ENCODE data around the gene ZIC4.

Gene ZIC4

DNA sequence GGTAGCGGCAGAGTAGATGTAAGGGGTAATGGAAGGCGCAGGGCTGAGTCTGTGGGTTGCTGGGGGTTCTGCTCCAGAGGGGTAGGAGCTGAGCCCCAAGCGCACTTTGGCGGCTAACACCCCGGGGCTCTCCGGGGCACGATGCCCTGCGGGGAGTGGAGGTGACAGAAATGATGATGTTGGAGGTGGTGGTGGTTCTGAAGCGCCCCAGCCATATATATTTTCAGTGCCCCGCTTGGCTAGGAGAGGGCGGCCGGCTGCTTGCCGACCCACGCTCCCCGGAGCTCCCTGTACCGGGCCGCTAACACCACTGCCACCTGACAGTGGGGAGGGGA lies 9.7 kb downstream of the ZIC4 start:
- in situ Hi-C loops (cut with MboI; ENCODE audit: low pct_unique_long_range_greater_than_20kb, low sequenced_read_pairs, unreplicated experiment): no loop called here
- no peak for DNase-seq (ENCODE audit: low spot score)
- TF ChIP-seq, protein P1, sequence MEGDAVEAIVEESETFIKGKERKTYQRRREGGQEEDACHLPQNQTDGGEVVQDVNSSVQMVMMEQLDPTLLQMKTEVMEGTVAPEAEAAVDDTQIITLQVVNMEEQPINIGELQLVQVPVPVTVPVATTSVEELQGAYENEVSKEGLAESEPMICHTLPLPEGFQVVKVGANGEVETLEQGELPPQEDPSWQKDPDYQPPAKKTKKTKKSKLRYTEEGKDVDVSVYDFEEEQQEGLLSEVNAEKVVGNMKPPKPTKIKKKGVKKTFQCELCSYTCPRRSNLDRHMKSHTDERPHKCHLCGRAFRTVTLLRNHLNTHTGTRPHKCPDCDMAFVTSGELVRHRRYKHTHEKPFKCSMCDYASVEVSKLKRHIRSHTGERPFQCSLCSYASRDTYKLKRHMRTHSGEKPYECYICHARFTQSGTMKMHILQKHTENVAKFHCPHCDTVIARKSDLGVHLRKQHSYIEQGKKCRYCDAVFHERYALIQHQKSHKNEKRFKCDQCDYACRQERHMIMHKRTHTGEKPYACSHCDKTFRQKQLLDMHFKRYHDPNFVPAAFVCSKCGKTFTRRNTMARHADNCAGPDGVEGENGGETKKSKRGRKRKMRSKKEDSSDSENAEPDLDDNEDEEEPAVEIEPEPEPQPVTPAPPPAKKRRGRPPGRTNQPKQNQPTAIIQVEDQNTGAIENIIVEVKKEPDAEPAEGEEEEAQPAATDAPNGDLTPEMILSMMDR (IDR thresholded peaks at IDR 0.05; ENCODE audit: extremely low read depth, insufficient read depth, missing control alignments): no peak

DNA sequence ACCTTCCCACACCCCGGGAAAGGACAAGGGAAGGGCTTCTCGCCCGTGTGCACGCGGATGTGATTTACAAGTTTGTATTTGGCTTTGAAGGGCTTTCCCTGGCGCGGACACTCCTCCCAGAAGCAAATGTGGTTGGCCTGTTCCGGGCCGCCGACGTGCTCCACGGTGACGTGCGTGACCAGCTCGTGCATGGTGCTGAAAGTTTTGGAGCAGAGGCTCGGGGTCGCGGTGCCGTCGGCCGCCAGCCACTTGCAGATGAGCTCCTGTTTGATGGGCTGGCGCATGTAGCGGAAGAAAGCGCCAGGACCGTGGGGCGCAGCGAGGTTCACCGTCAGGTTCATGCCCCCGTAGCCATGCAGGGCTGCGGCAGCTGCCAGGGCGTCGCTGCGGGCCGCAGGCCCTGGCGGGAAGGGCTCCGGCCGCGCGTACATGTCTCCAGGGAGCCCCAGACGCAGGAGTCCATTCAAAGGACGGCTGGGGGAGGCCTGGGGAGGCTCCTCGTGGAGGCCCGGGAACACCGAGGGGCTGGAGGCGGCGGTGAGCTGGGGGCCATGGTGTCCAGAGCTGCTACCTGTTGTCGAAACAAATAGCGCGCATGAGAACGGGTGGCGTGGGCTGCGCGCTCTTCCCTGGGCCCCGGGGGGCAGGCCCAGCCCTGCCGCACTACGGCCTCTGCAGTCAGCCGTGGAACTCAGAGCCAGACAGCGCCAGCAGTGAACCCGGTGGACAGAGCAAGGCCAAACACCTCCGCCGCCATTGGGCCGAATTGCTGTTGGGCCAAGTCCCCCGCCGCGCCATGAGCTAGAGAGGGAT lies 10.2 kb downstream of the ZIC4 start:
- DNase-seq (ENCODE audit: low spot score): no peak
- TF ChIP-seq, protein P1 (IDR thresholded peaks at IDR 0.05; ENCODE audit: extremely low read depth, insufficient read depth, missing control alignments): no peak
- in situ Hi-C loops (cut with MboI; ENCODE audit: low pct_unique_long_range_greater_than_20kb, low sequenced_read_pairs, unreplicated experiment): no loop called here

DNA sequence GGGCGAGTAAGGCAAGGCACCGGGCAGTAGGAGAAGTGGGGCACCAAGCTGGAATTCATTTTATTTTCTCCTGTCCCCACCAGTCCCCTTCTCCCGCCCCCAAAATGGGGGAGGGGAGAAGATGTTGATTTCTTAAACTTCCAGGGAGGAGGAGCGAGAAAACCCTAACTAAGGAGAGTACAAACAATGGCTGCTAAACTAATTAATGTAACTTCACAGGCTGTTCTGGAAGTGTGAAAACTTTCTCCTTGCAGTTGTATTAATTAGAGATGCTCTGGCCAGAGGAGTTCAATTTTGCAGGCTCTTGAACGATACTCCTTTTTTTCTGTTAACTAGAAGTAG lies 11.5 kb downstream of the ZIC4 start:
- TF ChIP-seq, protein P1 (IDR thresholded peaks at IDR 0.05; ENCODE audit: extremely low read depth, insufficient read depth, missing control alignments): no peak
- no peak for DNase-seq (ENCODE audit: low spot score)
- in situ Hi-C loops (cut with MboI; ENCODE audit: low pct_unique_long_range_greater_than_20kb, low sequenced_read_pairs, unreplicated experiment): no loop called here

DNA sequence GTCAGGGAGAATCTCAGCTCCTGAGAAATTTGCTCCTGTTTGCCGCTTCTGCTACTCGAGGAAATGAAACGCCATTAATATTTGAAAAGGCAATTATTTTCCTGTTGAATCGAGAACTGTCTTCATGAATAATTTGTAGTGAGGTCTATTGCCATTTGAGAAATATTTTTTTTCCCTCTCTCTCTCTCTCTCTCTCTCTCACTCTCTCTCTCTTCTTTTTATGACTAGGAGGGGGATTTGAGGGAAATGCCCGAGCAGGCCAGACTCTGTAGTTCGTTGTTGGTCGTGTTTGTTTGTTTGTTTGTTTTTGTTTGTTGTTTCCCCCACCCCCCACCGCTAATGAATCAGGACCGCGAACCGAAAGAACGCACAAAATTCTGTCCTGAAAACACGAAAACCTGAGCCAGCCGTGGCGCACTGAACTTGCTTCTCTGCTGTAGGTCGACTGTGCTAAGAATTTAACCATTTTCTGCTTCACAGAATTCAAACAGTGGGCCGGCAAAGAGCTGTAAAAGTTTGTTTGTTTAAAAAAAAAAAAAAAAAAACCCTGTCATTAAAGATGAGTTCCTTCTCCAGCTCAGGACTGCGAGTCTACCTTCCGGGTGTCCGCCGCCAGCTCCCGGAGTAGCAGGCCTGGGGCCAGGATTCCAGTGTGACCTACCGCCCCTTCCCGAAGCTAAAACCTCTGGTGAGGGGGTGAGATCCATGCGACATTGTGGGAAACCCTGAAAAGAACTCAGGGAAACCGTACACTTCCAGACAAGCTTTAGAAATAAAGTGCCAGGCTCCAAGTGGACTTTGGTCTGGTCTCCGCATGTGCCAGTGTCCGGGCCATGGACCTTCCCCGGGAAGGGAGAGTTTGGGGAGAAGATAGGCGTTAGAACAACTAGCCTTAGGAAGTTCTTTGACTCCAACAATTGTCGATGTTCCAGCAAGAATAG lies 12.1 kb downstream of the ZIC4 start:
- in situ Hi-C loops (cut with MboI; ENCODE audit: low pct_unique_long_range_greater_than_20kb, low sequenced_read_pairs, unreplicated experiment): no loop called here
- TF ChIP-seq, protein P1 (IDR thresholded peaks at IDR 0.05; ENCODE audit: extremely low read depth, insufficient read depth, missing control alignments): no peak
- no peak for DNase-seq (ENCODE audit: low spot score)

DNA sequence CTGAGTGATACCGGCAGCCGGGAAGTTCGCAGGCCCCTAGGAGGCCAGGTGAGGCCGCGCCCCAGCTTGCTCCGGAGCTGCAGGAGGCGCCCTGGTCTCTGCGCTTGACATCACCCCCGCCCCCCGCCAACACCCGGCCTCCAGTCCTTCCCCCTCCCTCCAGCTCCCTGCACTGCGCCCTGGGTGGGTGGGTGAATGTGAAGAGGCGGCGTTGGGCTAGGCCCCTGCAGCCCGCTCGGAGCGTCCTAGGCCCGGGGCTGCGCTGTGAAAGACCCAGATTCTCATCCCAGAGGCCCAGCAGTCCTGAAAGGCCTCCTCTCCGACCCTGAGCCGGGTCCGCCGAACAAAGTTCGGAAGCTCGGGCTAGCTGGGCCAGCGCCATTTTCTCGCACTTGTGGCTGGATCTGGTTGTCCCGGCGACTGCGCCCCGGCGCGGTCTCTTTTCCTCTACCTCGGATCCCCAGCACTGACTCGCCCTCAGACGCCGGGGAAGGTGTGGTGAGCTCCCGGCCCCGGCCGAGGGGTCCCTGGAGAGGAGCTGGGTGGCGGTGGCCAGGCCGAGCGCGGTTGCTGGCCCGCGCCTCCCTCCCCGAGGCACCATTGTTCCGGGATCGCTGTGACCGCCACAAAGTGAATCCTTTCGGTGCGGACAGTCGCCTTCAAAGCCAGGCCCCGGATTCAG lies 12.9 kb downstream of the ZIC4 start:
- TF ChIP-seq, protein P1 (IDR thresholded peaks at IDR 0.05; ENCODE audit: extremely low read depth, insufficient read depth, missing control alignments): no peak
- no peak for DNase-seq (ENCODE audit: low spot score)
- in situ Hi-C loops (cut with MboI; ENCODE audit: low pct_unique_long_range_greater_than_20kb, low sequenced_read_pairs, unreplicated experiment): no loop called here

DNA sequence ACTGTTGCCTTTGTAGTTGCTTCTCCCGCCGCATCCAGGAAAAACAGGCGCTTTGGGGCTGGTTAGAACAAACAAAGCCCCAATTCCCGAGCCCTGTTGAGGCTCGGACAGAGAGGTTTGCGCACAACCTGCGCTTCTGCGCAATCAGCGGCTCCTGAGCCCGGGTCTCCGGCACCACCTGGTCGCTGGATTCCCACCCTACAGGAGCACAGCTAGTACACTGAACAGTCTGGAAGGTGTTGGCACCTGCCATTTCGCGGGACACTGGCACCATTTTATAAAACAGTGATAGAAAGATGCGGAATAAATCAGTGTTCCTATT lies 13.8 kb downstream of the ZIC4 start:
- TF ChIP-seq, protein P1 (IDR thresholded peaks at IDR 0.05; ENCODE audit: extremely low read depth, insufficient read depth, missing control alignments): no peak
- no peak for DNase-seq (ENCODE audit: low spot score)
- in situ Hi-C loops (cut with MboI; ENCODE audit: low pct_unique_long_range_greater_than_20kb, low sequenced_read_pairs, unreplicated experiment): no loop called here

Measured in GM13977 (cell line).